Adrenal gland (tissue), 12 donors: Measurements from ENCODE around the gene RRAD. TPM values are rescaled to one million over a fixed set of nuclear protein-coding genes. Genes with fewer than 3 reads are reported as not detected.

Source experiments
- DNase-seq, 7 donors: peaks; one replicate each; pipeline ENCODE4 v3.0.0-alpha.2; 2019 to 2020
- H3K27ac ChIP-seq, 5 donors: fragments of 200-600 bp; sonication (generic) in 4 of 5; 1 replicate in 3 of 5; 2 replicates in 2 of 5; pipeline versions ENCODE4 v1.5.1 to v1.8.0; 2016 to 2020; ENCODE audit warnings: mild to moderate bottlenecking in 1 of 5
- H3K27me3 ChIP-seq: fragments of 200-600 bp; 2 replicates; pipeline ENCODE4 v1.8.0; 2021
- H3K36me3 ChIP-seq, 2 donors: fragments of 200-600 bp; replicated peaks in 1 of 2; 1 replicate in 1 of 2; 2 replicates in 1 of 2; pipeline versions ENCODE4 v1.5.1 to v1.8.0; 2018 to 2022
- H3K4me1 ChIP-seq, 2 donors: fragments of 200-600 bp; replicated peaks in 1 of 2; 1 replicate in 1 of 2; 2 replicates in 1 of 2; pipeline versions ENCODE4 v1.5.1 to v1.8.0; 2018 to 2021
- H3K4me3 ChIP-seq, 4 donors: fragments of 200-600 bp; sonication (generic) in 3 of 4; one replicate each; pipeline ENCODE4 v1.5.1; 2016 to 2018
- H3K9me3 ChIP-seq, 3 donors: fragments of 200-600 bp; sonication (generic) in 1 of 3; replicated peaks in 1 of 3; 1 replicate in 2 of 3; 2 replicates in 1 of 3; pipeline versions ENCODE4 v1.5.1 to v1.8.0; 2016 to 2021
- CTCF ChIP-seq, 6 experiments: fragments of 450-650 bp in 4 of 6; fragments of 200-600 bp in 2 of 6; sonication (generic) in 1 of 6; IDR thresholded peaks; 1 replicate in 5 of 6; 2 replicates in 1 of 6; pipeline versions ENCODE4 v1.5.1 to v1.8.0; 2016 to 2021; ENCODE audit warnings: antibody characterized with exemption in 6 of 6, mild to moderate bottlenecking in 2 of 6, moderate library complexity in 1 of 6
- POLR2A ChIP-seq, 2 donors: fragments of 450-650 bp; IDR thresholded peaks; one replicate each; pipeline ENCODE4 v1.6.1; 2017; ENCODE audit warnings: antibody characterized with exemption in 2 of 2, mild to moderate bottlenecking in 2 of 2, moderate library complexity in 1 of 2
- WGBS, 4 donors: extraction: QIAGEN DNeasy Blood & Tissue Kit in 2 of 4; methylation state at CpG; one replicate each; pipeline versions ENCODE4 v1.1.5 to v1.1.7; 2013 to 2017; 5-methylcytosine and 5-hydroxymethylcytosine counted together
- intact Hi-C, 2 donors: fragments of 100-400 bp; cut with DNase I; formaldehyde crosslinking; loops; one replicate each; pipeline versions ENCODE4 v1.14.1 to v1.15.0; 2022 to 2023
- polyA plus RNA-seq, 3 donors: library from polyadenylated mRNA; stranded (reverse); fragments of 200-250 nt in 2 of 3; fragments of 350-450 nt in 1 of 3; fragmentation: Illumina TruSeq in 1 of 3; extraction: RNeasy Lipid Tissue Mini Kit (QIAGEN cat#74804) in 1 of 3; gene quantifications; one replicate each; pipeline ENCODE4 v1.2.3, GENCODE V29; 2013 to 2014
- total RNA-seq, 9 donors: library from RNA; depleted of rRNA in 4 of 9; stranded (reverse); fragments of >200 nt in 4 of 9; fragments of 120-200 nt in 1 of 9; fragmentation: NEBNext Ultra II Directional in 1 of 9; extraction: Animal tissue kit (Norgen Biotek cat#: 25700) in 1 of 9; gene quantifications; one replicate each; pipeline versions ENCODE4 v1.1.0 to v1.2.4, GENCODE V29; 2013 to 2023
- donor health status: healthy with polysubstance abuse.
- donor health status: Bipolar disorder and iron deficiency.
- donor health status: DM: yes; HTN: yes; CAD: no.
- donor health status: DM: no; HTN: no; CAD: no.
- donor health status: DM: no; HTN: no; CAD: no.
- donor health status: DM: yes; HTN: yes; CAD: no.

RRAD gene
- total and polyA plus RNA-seq, 12 donors: 0.22 to 52.5 (median 13.0) TPM

DNA sequence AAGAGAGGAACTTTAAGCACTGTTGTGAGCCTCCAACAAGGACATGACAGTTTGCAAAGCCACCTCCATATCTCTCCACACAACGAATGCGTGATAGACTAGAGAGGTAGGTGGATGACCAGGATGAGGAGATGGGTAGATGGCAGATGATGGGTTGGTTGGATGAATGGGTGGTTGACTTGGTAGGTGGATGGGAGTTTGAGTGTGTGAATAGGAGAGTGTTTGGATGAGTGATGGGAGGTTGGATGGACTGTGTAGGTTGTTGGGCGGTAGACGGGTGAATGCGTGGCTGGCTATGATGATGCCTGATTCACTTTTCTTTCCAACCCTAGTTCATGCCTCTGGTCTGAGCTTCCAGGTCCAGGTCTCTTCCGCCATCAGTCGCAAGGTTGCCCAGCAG is 10.8 kb downstream of the RRAD start:
- 93 to 98% (median 96%) methylated on average over 7 of the region's 7 CpGs for WGBS, 4 donors
- no peaks in the 10 kb centered on the region for H3K9me3 ChIP-seq
- intact Hi-C loops: no loop called here
- no peaks in the 10 kb centered on the region for H3K36me3 ChIP-seq
- no peak for DNase-seq
- H3K27me3 ChIP-seq: no peaks in the 10 kb centered on the region
- no peaks in the 10 kb centered on the region for H3K4me1 ChIP-seq
- no peak overlapping the region for H3K4me3 ChIP-seq
- no peak overlapping the region for H3K27ac ChIP-seq
- TF ChIP-seq POLR2A (IDR thresholded peaks at IDR 0.05): no peak
- no peak for TF ChIP-seq CTCF (IDR thresholded peaks at IDR 0.05)

DNA sequence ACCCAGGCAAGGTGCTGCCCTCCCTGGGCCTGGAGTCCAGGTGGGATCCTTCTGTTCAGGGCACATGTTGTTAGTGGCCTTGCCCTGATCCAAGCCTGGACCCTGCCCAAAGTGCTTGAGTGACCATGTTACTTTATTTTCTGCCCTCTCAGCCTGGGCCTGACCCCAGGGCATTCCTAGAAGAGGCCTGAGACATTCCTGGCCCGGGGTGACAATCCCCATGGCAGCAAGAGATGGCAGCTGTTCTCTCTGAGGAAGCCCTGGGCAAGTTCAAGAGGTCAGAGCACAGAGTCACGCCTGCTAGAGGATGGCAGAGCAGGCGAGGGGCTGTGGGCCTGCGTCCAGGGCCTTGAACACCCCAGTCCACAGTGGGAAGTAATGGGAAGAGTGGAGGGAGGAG is 11.6 kb downstream of the RRAD start:
- intact Hi-C loops: no loop called here
- DNase-seq: no peak
- WGBS, 4 donors: 60 to 85% (median 79%) methylated on average over 2 to 4 of the region's 4 CpGs

GRCh38 chr16:66913081-66913480 is 12.3 kb downstream of the RRAD start:
- H3K36me3 ChIP-seq: no peaks in the 10 kb centered on the region
- TF ChIP-seq CTCF (IDR thresholded peaks at IDR 0.05) (no peak), POLR2A (IDR thresholded peaks at IDR 0.05) (no peak)
- 51 to 64% (median 58%) methylated on average over 9 to 10 of the region's 10 CpGs for WGBS, 4 donors
- H3K4me1 ChIP-seq: no peaks in the 10 kb centered on the region
- H3K9me3 ChIP-seq: no peaks in the 10 kb centered on the region
- no peaks in the 10 kb centered on the region for H3K27me3 ChIP-seq
- DNase-seq: no peak
- no peak overlapping the region for H3K27ac ChIP-seq
- H3K4me3 ChIP-seq: no peak overlapping the region
- intact Hi-C loops: no loop called here

More for the DNA sequence above, 11.6 kb downstream of the RRAD start:
- H3K27me3 ChIP-seq: no peaks in the 10 kb centered on the region
- TF ChIP-seq CTCF (IDR thresholded peaks at IDR 0.05) (no peak), POLR2A (IDR thresholded peaks at IDR 0.05) (no peak)
- H3K36me3 ChIP-seq: no peaks in the 10 kb centered on the region
- no peaks in the 10 kb centered on the region for H3K9me3 ChIP-seq
- H3K4me3 ChIP-seq: no peak overlapping the region
- H3K27ac ChIP-seq: no peak overlapping the region
- no peaks in the 10 kb centered on the region for H3K4me1 ChIP-seq

GRCh38 chr16:66911801-66912200 is 13.5 kb downstream of the RRAD start:
- Histone ChIP-seq H3K27ac (no peak overlapping the region), H3K4me3 (no peak overlapping the region), H3K4me1 (no peaks in the 10 kb centered on the region), H3K9me3 (no peaks in the 10 kb centered on the region), H3K27me3 (no peaks in the 10 kb centered on the region), H3K36me3 (no peaks in the 10 kb centered on the region)
- no peak for DNase-seq
- TF ChIP-seq POLR2A (IDR thresholded peaks at IDR 0.05) (no peak), CTCF (IDR thresholded peaks at IDR 0.05) (no peak)
- WGBS, 4 donors: 92 to 96% (median 95%) methylated on average over 5 to 8 of the region's 8 CpGs
- intact Hi-C loops: no loop called here
